IMR-90 (cell line): Measurements from ENCODE around the gene THRA. TPM values are rescaled to one million over a fixed set of nuclear protein-coding genes. Genes with fewer than 3 reads are reported as not detected.

ENCODE experiments used
- ATAC-seq: fragments of 200-7000 bp; cut with Tn5 transposase; 2 replicates; pipeline ENCODE4 v1.9.1; 2020; ENCODE audit warnings: low read depth, mild to moderate bottlenecking, moderate library complexity
- BruUV-seq: library from RNA; stranded (reverse); fragments of 400-500 nt; replicated peaks from 2 replicates; lab custom pipeline; 2021; lab: Mats Ljungman, UMichigan
- CTCF ChIA-PET: fragments of 300-600 bp; formaldehyde crosslinking; extraction: SDS; loops from one replicate; lab custom pipeline; 2021; ENCODE audit warnings: antibody characterized with exemption; lab: Yijun Ruan, JAX
- POLR2A ChIA-PET: fragments of 300-600 bp; sonication (Branson Sonifier 250); formaldehyde crosslinking; loops from one replicate; lab custom pipeline; 2022; ENCODE audit warnings: antibody characterized with exemption; ENCODE audit not compliant: unreplicated experiment; lab: Charles Lee
- DNase-seq: peaks from one replicate; pipeline ENCODE4 v3.0.0; 2013
- H2AFZ ChIP-seq: replicated peaks from 2 replicates; pipeline ENCODE3; 2013; ENCODE audit warnings: low read length, mild to moderate bottlenecking; ENCODE audit not compliant: poor library complexity
- H2AK5ac ChIP-seq: 2 replicates; pipeline ENCODE4 v1.6.1; 2013; ENCODE audit warnings: low read depth, low read length, inconsistent platforms
- H2AK9ac ChIP-seq: replicated peaks from 2 replicates; pipeline ENCODE3; 2013; ENCODE audit warnings: mild to moderate bottlenecking, low read depth, low read length, moderate library complexity; ENCODE audit not compliant: poor library complexity
- H2BK120ac ChIP-seq: 2 replicates; pipeline ENCODE4 v1.6.1; 2013; ENCODE audit warnings: low read depth, low read length, inconsistent platforms
- H2BK15ac ChIP-seq: 3 replicates; pipeline ENCODE4 v1.6.1; 2013; ENCODE audit warnings: low read depth, low read length, inconsistent platforms
- H2BK20ac ChIP-seq: 2 replicates; pipeline ENCODE4 v1.6.1; 2013; ENCODE audit warnings: low read depth, mild to moderate bottlenecking, inconsistent platforms, low read length, moderate library complexity
- H2BK5ac ChIP-seq: 2 replicates; pipeline ENCODE4 v1.6.1; 2013; ENCODE audit warnings: mild to moderate bottlenecking, low read depth, low read length, inconsistent platforms; ENCODE audit not compliant: poor library complexity, severe bottlenecking
- H3K14ac ChIP-seq: replicated peaks from 2 replicates; pipeline ENCODE4 v1.6.1; 2013; ENCODE audit warnings: low read depth, low read length, inconsistent platforms
- H3K18ac ChIP-seq: 2 replicates; pipeline ENCODE4 v1.6.1; 2013; ENCODE audit warnings: low read depth, low read length, control low read depth
- H3K23ac ChIP-seq: 2 replicates; pipeline ENCODE4 v1.6.1; 2013; ENCODE audit warnings: low read depth, low read length, inconsistent platforms
- H3K27ac ChIP-seq: 2 replicates; pipeline ENCODE4 v1.5.1; 2013; ENCODE audit warnings: mild to moderate bottlenecking, control low read depth, low read length; ENCODE audit not compliant: insufficient read depth
- H3K27me3 ChIP-seq: 2 replicates; pipeline ENCODE4 v1.6.1; 2013; ENCODE audit warnings: low read length; ENCODE audit not compliant: control insufficient read depth, insufficient read depth
- H3K36me3 ChIP-seq: 2 replicates; pipeline ENCODE4 v1.6.1; 2013; ENCODE audit warnings: low read length, mixed read lengths; ENCODE audit not compliant: control insufficient read depth, insufficient read depth
- H3K4ac ChIP-seq: 2 replicates; pipeline ENCODE4 v1.6.1; 2013; ENCODE audit warnings: low read depth, low read length, inconsistent platforms
- H3K4me1 ChIP-seq: 2 replicates; pipeline ENCODE4 v1.6.1; 2013; ENCODE audit warnings: low read length, mixed read lengths; ENCODE audit not compliant: control insufficient read depth, insufficient read depth
- H3K4me2 ChIP-seq: 2 replicates; pipeline ENCODE4 v1.6.1; 2013; ENCODE audit warnings: low read depth, mild to moderate bottlenecking, control low read depth, low read length, moderate library complexity
- H3K4me3 ChIP-seq: 2 replicates; pipeline ENCODE4 v1.5.1; 2013; ENCODE audit warnings: low read depth, mild to moderate bottlenecking, control low read depth, low read length, moderate library complexity; ENCODE audit not compliant: insufficient read depth
- H3K56ac ChIP-seq: 2 replicates; pipeline ENCODE4 v1.6.1; 2013; ENCODE audit warnings: low read length, inconsistent platforms; ENCODE audit not compliant: insufficient read depth; ENCODE audit errors: extremely low read depth
- H3K79me1 ChIP-seq, 2 experiments: 2 replicates each; pipeline ENCODE4 v1.6.1; 2013; ENCODE audit warnings: low read length in 2 of 2, inconsistent platforms in 1 of 2, low read depth in 1 of 2
- H3K9ac ChIP-seq: 2 replicates; pipeline ENCODE4 v1.6.1; 2013; ENCODE audit warnings: low read depth, low read length, control low read depth
- H3K9me1 ChIP-seq: 2 replicates; pipeline ENCODE4 v1.6.1; 2013; ENCODE audit warnings: low read length, inconsistent platforms; ENCODE audit not compliant: insufficient read depth
- H3K9me3 ChIP-seq: 2 replicates; pipeline ENCODE4 v1.6.1; 2013; ENCODE audit warnings: low read length; ENCODE audit not compliant: control insufficient read depth, insufficient read depth
- H4K20me1 ChIP-seq: 2 replicates; pipeline ENCODE4 v1.6.1; 2013; ENCODE audit warnings: low read length, inconsistent platforms; ENCODE audit not compliant: insufficient read depth
- H4K5ac ChIP-seq: 2 replicates; pipeline ENCODE4 v1.6.1; 2013; ENCODE audit warnings: mild to moderate bottlenecking, low read depth, low read length, control low read depth
- H4K8ac ChIP-seq, 2 experiments: 2 replicates each; pipeline ENCODE4 v1.6.1; 2013; ENCODE audit warnings: low read depth in 2 of 2, low read length in 2 of 2, control low read depth in 1 of 2, inconsistent platforms in 1 of 2
- H4K91ac ChIP-seq: 2 replicates; pipeline ENCODE4 v1.6.1; 2013; ENCODE audit warnings: low read depth, low read length, inconsistent platforms; ENCODE audit not compliant: insufficient read depth
- MAFK ChIP-seq: IDR thresholded peaks from 2 replicates; pipeline ENCODE4 v1.6.1; 2012; ENCODE audit warnings: low read depth, low read length, improper control_type of control experiment
- POLR2A ChIP-seq: IDR thresholded peaks from 2 replicates; pipeline ENCODE4 v1.6.1; 2012; ENCODE audit warnings: mild to moderate bottlenecking, low read depth, low read length
- WGBS, 2 experiments: methylation state at CpG; one replicate each; pipeline versions ENCODE4 v1.1.5 to v1.1.7; 2013; ENCODE audit warnings: missing lambda C conversion rate in 2 of 2; ENCODE audit not compliant: insufficient read length in 1 of 2; ENCODE audit errors: extremely low coverage in 2 of 2; 5-methylcytosine and 5-hydroxymethylcytosine counted together
- dilution Hi-C: fragments of 300-500 bp; cut with HindIII; formaldehyde crosslinking; loops from one replicate; pipeline ENCODE4 v1.14.3; 2018; ENCODE audit warnings: low sequenced_read_pairs; ENCODE audit not compliant: unreplicated experiment
- in situ Hi-C: fragments of 300-500 bp; cut with MboI; formaldehyde crosslinking; loops from 3 replicates; pipeline ENCODE4 v1.14.3; 2019; ENCODE audit warnings: low sequenced_read_pairs, inconsistent platforms, mixed read lengths
- intact Hi-C: fragments of 100-400 bp; cut with micrococcal nuclease; formaldehyde crosslinking; loops from 2 replicates; pipeline ENCODE4 v1.10.0; 2022
- polyA plus RNA-seq, 3 experiments: library from polyadenylated mRNA; depleted of rRNA; stranded (reverse); fragments of >200 nt; gene quantifications; 2 replicates each; pipeline ENCODE4 v1.2.3, GENCODE V29; 2012; ENCODE audit warnings: low replicate concordance in 1 of 3
- total RNA-seq: library from RNA; depleted of rRNA; stranded (reverse); fragments of >200 nt; gene quantifications from 2 replicates; pipeline ENCODE4 v1.2.3, GENCODE V29; 2012

Gene THRA
- total and polyA plus RNA-seq, 2 of the 4 experiments (the other 2 are of a cell fraction) = 22.0 to 23.4 TPM

- TF ChIP-seq POLR2A = peak; percentile 61
- TF ChIP-seq MAFK = no peak
- H3K56ac ChIP-seq = peak overlapping the region; percentile 69
- peak overlapping the region; percentile 74 for H2BK5ac ChIP-seq
- peak overlapping the region; percentile 86 for H3K4ac ChIP-seq
- ATAC-seq (peak; percentile 7), DNase-seq (no peak)
- H2BK20ac ChIP-seq = no peak overlapping the region
- dilution Hi-C loops (no loop called here), in situ Hi-C loops (no loop called here), intact Hi-C loops (loop anchor here (1.0 kb wide), 1 partner anchor 11 kb away; no protein-coding TSS in a partner anchor)
- peak overlapping the region; percentile 6; the same call in 1 of the 2 replicates for H4K5ac ChIP-seq
- peak overlapping the region; percentile 87 for H2AFZ ChIP-seq
- peak overlapping the region; percentile 86 for H4K91ac ChIP-seq
- H4K20me1 ChIP-seq = peaks cover 8% of the 10 kb centered on the region; the same call in 1 of the 2 replicates
- no peaks in the 10 kb centered on the region for H3K9me3 ChIP-seq
- POLR2A ChIA-PET = interaction anchor here (0.9 to 1.2 kb wide), 2 partner anchors 9 to 46 kb away, joined by 3 to 5 read pairs; partner anchors contain the start of gene MED24
- H3K27ac ChIP-seq = peak overlapping the region; percentile 72
- 2% methylated on average over 13 of the region's 31 CpGs; no CpG with 5 or more reads in 1 of the 2 experiments for WGBS, 2 experiments
- H2BK15ac ChIP-seq = peak overlapping the region; percentile 40; the same call in 2 of the 3 replicates
- H3K23ac ChIP-seq = peak overlapping the region; percentile 98
- peak overlapping the region; percentile 75 for H3K4me2 ChIP-seq
- peak overlapping the region; percentile 88 for H3K14ac ChIP-seq
- CTCF ChIA-PET = interaction anchor here (1.0 to 2.3 kb wide), 3 partner anchors 11 to 69 kb away, joined by 3 to 12 read pairs (median 3); no protein-coding TSS in a partner anchor
- peak overlapping the region; percentile 65 for H3K4me3 ChIP-seq
- peaks cover 22% of the 10 kb centered on the region for H3K4me1 ChIP-seq
- BruUV-seq = TSS peak; percentile 91
- H3K36me3 ChIP-seq = peaks cover 26% of the 10 kb centered on the region
- H2AK9ac ChIP-seq = peak overlapping the region; percentile 97
- peaks cover 24 to 46% of the 10 kb centered on the region in 2 experiments; a peak in 3 of 4 replicates for H3K79me1 ChIP-seq
- peak overlapping the region; percentile 70 for H3K9ac ChIP-seq
- no peaks in the 10 kb centered on the region for H3K27me3 ChIP-seq
- peak overlapping the region; percentile 45 to 51; a peak in 2 of 4 replicates for H4K8ac ChIP-seq
- peak overlapping the region; percentile 91 for H2AK5ac ChIP-seq
- peak overlapping the region; percentile 10 for H3K18ac ChIP-seq
- peak overlapping the region; percentile 67 for H2BK120ac ChIP-seq
- H3K9me1 ChIP-seq = peaks cover 23% of the 10 kb centered on the region
Observed at GRCh38 chr17:40099619-40100418, 37.1 kb downstream of the THRA start.
